GM12878 (cell line): ENCODE data around the gene LAD1. TPM values are rescaled to one million over a fixed set of nuclear protein-coding genes. Genes with fewer than 3 reads are reported as not detected.

Experiments used
- E4F1 ChIP-seq: fragments of 450-650 bp; IDR thresholded peaks from 2 replicates; pipeline ENCODE4 v1.6.1; 2018; ENCODE audit warnings: borderline replicate concordance, mild to moderate bottlenecking; ENCODE audit not compliant: partially characterized antibody
- FOXM1 ChIP-seq: IDR thresholded peaks from 2 replicates; pipeline ENCODE4 v1.6.1; 2012; ENCODE audit warnings: low read depth, mild to moderate bottlenecking, inconsistent platforms, low read length, moderate library complexity
- PML ChIP-seq: IDR thresholded peaks from 2 replicates; pipeline ENCODE4 v1.6.1; 2012; ENCODE audit warnings: low read length, inconsistent platforms
- STAT3 ChIP-seq: IDR thresholded peaks from 2 replicates; pipeline ENCODE4 v1.6.1; 2011; ENCODE audit warnings: low read depth, low read length, improper control_type of control experiment
- polyA plus RNA-seq, 11 experiments: library from polyadenylated mRNA; depleted of rRNA in 4 of 11; unstranded in 6 of 11; stranded (reverse) in 5 of 11; fragments of >200 nt; fragmentation: Nextera tagmentation in 4 of 11; fragmentation: Illumina TruSeq in 1 of 11; extraction: Ambion mirVana in 4 of 11; extraction: Trizol in 1 of 11; gene quantifications; 1 replicate in 1 of 11; 2 replicates in 10 of 11; pipeline versions ENCODE4 v1.2.1 to v1.2.3, GENCODE V29; 2011 to 2016; ENCODE audit warnings: inconsistent platforms in 2 of 11, missing spikeins in 2 of 11, low read depth in 1 of 11
- total RNA-seq, 4 experiments: library from RNA; depleted of rRNA in 3 of 4; stranded (reverse); fragments of >200 nt in 3 of 4; fragmentation: Illumina TruSeq in 1 of 4; extraction: Trizol in 1 of 4; gene quantifications; 2 replicates each; pipeline versions ENCODE4 v1.2.1 to v1.2.3, GENCODE V29; 2013 to 2021
- TF ChIP-seq, protein P1 (sequence below): fragments of 450-650 bp; formaldehyde crosslinking; IDR thresholded peaks from 2 replicates; pipeline ENCODE4 v1.5.0; 2022; ENCODE audit warnings: mild to moderate bottlenecking, missing genetic modification characterization
- TF ChIP-seq, protein P2 (sequence below): fragments of 450-650 bp; IDR thresholded peaks from 2 replicates; pipeline ENCODE4 v1.6.1; 2016; ENCODE audit warnings: mild to moderate bottlenecking, moderate library complexity, borderline replicate concordance

Gene LAD1
- total and polyA plus RNA-seq, 10 of the 15 experiments (the other 5 are each of a cell fraction or from before 2014, with no cell fraction given), result 0.05 to 0.48 (median 0.32) TPM; not detected in 3

GRCh38 chr1:201334325-201335173 is 64.6 kb downstream of the LAD1 start (continued):
- TF ChIP-seq, protein P1, sequence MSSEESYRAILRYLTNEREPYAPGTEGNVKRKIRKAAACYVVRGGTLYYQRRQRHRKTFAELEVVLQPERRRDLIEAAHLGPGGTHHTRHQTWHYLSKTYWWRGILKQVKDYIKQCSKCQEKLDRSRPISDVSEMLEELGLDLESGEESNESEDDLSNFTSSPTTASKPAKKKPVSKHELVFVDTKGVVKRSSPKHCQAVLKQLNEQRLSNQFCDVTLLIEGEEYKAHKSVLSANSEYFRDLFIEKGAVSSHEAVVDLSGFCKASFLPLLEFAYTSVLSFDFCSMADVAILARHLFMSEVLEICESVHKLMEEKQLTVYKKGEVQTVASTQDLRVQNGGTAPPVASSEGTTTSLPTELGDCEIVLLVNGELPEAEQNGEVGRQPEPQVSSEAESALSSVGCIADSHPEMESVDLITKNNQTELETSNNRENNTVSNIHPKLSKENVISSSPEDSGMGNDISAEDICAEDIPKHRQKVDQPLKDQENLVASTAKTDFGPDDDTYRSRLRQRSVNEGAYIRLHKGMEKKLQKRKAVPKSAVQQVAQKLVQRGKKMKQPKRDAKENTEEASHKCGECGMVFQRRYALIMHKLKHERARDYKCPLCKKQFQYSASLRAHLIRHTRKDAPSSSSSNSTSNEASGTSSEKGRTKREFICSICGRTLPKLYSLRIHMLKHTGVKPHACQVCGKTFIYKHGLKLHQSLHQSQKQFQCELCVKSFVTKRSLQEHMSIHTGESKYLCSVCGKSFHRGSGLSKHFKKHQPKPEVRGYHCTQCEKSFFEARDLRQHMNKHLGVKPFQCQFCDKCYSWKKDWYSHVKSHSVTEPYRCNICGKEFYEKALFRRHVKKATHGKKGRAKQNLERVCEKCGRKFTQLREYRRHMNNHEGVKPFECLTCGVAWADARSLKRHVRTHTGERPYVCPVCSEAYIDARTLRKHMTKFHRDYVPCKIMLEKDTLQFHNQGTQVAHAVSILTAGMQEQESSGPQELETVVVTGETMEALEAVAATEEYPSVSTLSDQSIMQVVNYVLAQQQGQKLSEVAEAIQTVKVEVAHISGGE (CRISPR knock-in tag), result no peak
- TF ChIP-seq E4F1, result no peak
- TF ChIP-seq, protein P2, sequence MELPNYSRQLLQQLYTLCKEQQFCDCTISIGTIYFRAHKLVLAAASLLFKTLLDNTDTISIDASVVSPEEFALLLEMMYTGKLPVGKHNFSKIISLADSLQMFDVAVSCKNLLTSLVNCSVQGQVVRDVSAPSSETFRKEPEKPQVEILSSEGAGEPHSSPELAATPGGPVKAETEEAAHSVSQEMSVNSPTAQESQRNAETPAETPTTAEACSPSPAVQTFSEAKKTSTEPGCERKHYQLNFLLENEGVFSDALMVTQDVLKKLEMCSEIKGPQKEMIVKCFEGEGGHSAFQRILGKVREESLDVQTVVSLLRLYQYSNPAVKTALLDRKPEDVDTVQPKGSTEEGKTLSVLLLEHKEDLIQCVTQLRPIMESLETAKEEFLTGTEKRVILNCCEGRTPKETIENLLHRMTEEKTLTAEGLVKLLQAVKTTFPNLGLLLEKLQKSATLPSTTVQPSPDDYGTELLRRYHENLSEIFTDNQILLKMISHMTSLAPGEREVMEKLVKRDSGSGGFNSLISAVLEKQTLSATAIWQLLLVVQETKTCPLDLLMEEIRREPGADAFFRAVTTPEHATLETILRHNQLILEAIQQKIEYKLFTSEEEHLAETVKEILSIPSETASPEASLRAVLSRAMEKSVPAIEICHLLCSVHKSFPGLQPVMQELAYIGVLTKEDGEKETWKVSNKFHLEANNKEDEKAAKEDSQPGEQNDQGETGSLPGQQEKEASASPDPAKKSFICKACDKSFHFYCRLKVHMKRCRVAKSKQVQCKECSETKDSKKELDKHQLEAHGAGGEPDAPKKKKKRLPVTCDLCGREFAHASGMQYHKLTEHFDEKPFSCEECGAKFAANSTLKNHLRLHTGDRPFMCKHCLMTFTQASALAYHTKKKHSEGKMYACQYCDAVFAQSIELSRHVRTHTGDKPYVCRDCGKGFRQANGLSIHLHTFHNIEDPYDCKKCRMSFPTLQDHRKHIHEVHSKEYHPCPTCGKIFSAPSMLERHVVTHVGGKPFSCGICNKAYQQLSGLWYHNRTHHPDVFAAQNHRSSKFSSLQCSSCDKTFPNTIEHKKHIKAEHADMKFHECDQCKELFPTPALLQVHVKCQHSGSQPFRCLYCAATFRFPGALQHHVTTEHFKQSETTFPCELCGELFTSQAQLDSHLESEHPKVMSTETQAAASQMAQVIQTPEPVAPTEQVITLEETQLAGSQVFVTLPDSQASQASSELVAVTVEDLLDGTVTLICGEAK, result no peak
- no peak for TF ChIP-seq PML
- no peak for TF ChIP-seq STAT3
- no peak for TF ChIP-seq FOXM1
